ENCODE data around the gene STXBP2.

DNA sequence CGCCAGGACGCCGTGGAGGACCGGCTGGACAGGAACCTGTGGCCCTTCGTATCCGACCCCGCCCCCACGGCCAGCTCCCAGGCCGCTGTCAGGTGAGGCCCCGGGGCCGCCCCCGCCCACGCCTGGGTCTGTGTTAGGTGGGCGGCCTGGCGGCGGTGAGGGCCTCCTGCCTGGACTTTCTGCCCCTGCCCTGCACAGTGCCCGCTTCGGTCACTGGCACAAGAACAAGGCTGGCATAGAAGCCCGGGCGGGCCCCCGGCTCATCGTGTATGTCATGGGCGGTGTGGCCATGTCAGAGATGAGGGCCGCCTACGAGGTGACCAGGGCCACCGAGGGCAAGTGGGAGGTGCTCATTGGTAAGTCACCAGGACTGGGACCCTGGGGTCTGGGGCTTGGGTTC, 10.2 kb downstream of the STXBP2 start:
- TF ChIP-seq POLR2A (IDR thresholded peaks at IDR 0.05; ENCODE audit: low read depth) (no peak), POLR2AphosphoS5 (IDR thresholded peaks at IDR 0.05) (no peak), EP300 (IDR thresholded peaks at IDR 0.05) (no peak)
- TF ChIP-seq, protein P1, sequence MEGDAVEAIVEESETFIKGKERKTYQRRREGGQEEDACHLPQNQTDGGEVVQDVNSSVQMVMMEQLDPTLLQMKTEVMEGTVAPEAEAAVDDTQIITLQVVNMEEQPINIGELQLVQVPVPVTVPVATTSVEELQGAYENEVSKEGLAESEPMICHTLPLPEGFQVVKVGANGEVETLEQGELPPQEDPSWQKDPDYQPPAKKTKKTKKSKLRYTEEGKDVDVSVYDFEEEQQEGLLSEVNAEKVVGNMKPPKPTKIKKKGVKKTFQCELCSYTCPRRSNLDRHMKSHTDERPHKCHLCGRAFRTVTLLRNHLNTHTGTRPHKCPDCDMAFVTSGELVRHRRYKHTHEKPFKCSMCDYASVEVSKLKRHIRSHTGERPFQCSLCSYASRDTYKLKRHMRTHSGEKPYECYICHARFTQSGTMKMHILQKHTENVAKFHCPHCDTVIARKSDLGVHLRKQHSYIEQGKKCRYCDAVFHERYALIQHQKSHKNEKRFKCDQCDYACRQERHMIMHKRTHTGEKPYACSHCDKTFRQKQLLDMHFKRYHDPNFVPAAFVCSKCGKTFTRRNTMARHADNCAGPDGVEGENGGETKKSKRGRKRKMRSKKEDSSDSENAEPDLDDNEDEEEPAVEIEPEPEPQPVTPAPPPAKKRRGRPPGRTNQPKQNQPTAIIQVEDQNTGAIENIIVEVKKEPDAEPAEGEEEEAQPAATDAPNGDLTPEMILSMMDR (IDR thresholded peaks at IDR 0.05) = no peak

All from esophagus muscularis mucosa (tissue), 4 donors.